Heart left ventricle (tissue), 16 donors: Measurements from ENCODE around the gene EYS. TPM values are rescaled to one million over a fixed set of nuclear protein-coding genes. Genes with fewer than 3 reads are reported as not detected.

Experiments
- ATAC-seq, 4 donors: fragments of 200-7000 bp; cut with Tn5 transposase; one replicate each; pipeline ENCODE4 v1.9.1; 2020 to 2022; ENCODE audit warnings: moderate library complexity in 4 of 4, mild to moderate bottlenecking in 3 of 4, moderate number of reproducible peaks in 1 of 4
- DNase-seq, 5 donors: peaks; one replicate each; pipeline ENCODE4 v3.0.0-alpha.2; 2020
- H3K27ac ChIP-seq, 12 donors: fragments of 200-600 bp; sonication (generic) in 4 of 12; one replicate each; pipeline versions ENCODE4 v1.5.0 to v1.8.0; 2016 to 2022; ENCODE audit warnings: mild to moderate bottlenecking in 2 of 12
- H3K27me3 ChIP-seq, 9 donors: fragments of 200-600 bp; sonication (generic) in 2 of 9; one replicate each; pipeline versions ENCODE4 v1.5.1 to v1.8.0; 2016 to 2022; ENCODE audit warnings: mild to moderate bottlenecking in 3 of 9
- H3K36me3 ChIP-seq, 9 donors: fragments of 200-600 bp; sonication (generic) in 2 of 9; one replicate each; pipeline versions ENCODE4 v1.5.0 to v1.8.0; 2018 to 2022; ENCODE audit warnings: mild to moderate bottlenecking in 2 of 9
- H3K4me1 ChIP-seq, 12 donors: fragments of 200-600 bp; sonication (generic) in 4 of 12; one replicate each; pipeline versions ENCODE4 v1.5.0 to v1.8.0; 2016 to 2022; ENCODE audit warnings: mild to moderate bottlenecking in 3 of 12
- H3K4me3 ChIP-seq, 12 donors: fragments of 200-600 bp; sonication (generic) in 4 of 12; one replicate each; pipeline versions ENCODE4 v1.5.0 to v1.8.0; 2017 to 2022; ENCODE audit warnings: mild to moderate bottlenecking in 9 of 12, moderate library complexity in 4 of 12
- H3K9me3 ChIP-seq, 12 donors: fragments of 200-600 bp; sonication (generic) in 4 of 12; one replicate each; pipeline versions ENCODE4 v1.5.0 to v1.8.0; 2016 to 2022; ENCODE audit warnings: mild to moderate bottlenecking in 1 of 12
- CTCF ChIP-seq, 12 donors: fragments of 200-600 bp; sonication (generic) in 4 of 12; IDR thresholded peaks; one replicate each; pipeline versions ENCODE4 v1.5.0 to v1.8.0; 2018 to 2022; ENCODE audit warnings: antibody characterized with exemption in 12 of 12, mild to moderate bottlenecking in 5 of 12
- POLR2A ChIP-seq, 2 donors: fragments of 450-650 bp; IDR thresholded peaks; one replicate each; pipeline ENCODE4 v1.6.1; 2017; ENCODE audit warnings: antibody characterized with exemption in 2 of 2, mild to moderate bottlenecking in 2 of 2, moderate library complexity in 2 of 2
- WGBS, 4 donors: extraction: QIAGEN DNeasy Blood & Tissue Kit in 2 of 4; methylation state at CpG; one replicate each; pipeline versions ENCODE4 v1.1.5 to v1.1.7; 2013 to 2018; 5-methylcytosine and 5-hydroxymethylcytosine counted together
- intact Hi-C, 10 donors: fragments of 100-400 bp; cut with DNase I; formaldehyde crosslinking; loops; one replicate each; pipeline versions ENCODE4 v1.11.1 to v1.14.2; 2022
- polyA plus RNA-seq, 2 donors: library from polyadenylated mRNA; stranded (reverse); fragments of 200-250 nt; gene quantifications; one replicate each; pipeline ENCODE4 v1.2.3, GENCODE V29; 2013
- total RNA-seq, 9 donors: library from RNA; depleted of rRNA in 2 of 9; stranded (reverse); fragments of >200 nt in 2 of 9; fragmentation: NEBNext Ultra II Directional in 3 of 9; extraction: Animal tissue kit (Norgen Biotek cat#: 25700) in 3 of 9; gene quantifications; one replicate each; pipeline versions ENCODE4 v1.1.0 to v1.2.4, GENCODE V29; 2016 to 2023
- donor health status: ischemic (EF 13 %, LVEDD 7.1; RV severe dilation, severe dysfunction).
- donor health status: healthy with polysubstance abuse.
- donor health status: DM: no; HTN: yes; CAD: no.
- donor health status: DM: no; HTN: no; CAD: no.
- donor health status: ischemic (EF 25% LVEDD 6.9; RV normal size, moderate dysfunction).
- donor health status: ischemic (EF 25% LVEDD 5.7; RV mildly dilated, moderate dysfunction).
- donor health status: healthy.
- donor health status: DM: yes; HTN: yes; CAD: no.
- donor health status: ischemic (EF 35%, LVEDD 5.7; RV mildly dilated, moderate dysfunction).
- donor health status: nonischemic (EF 11% LVEDD 7.7; RV severe dilation, severe dysfunction).
- donor health status: DM: yes; HTN: yes; CAD: no.
- donor health status: PGD.
- donor health status: ischemic (EF 29% LVEDD 5.4; RV normal size, mild dysfunction).
- donor health status: nonischemic (EF 23%, LVEDD 6.1; RV moderate dilation, normal function).

EYS gene
- total and polyA plus RNA-seq, 11 donors, result 0.07 to 0.27 (median 0.08) TPM; not detected in 8

GRCh38 chr6:64969139-64969538 is 737.9 kb downstream of the EYS start:
- no peaks in the 10 kb centered on the region for H3K4me1 ChIP-seq
- DNase-seq (no peak), ATAC-seq (no peak)
- no peaks in the 10 kb centered on the region for H3K9me3 ChIP-seq
- no peaks in the 10 kb centered on the region for H3K36me3 ChIP-seq
- intact Hi-C loops, result no loop called here
- no peak for TF ChIP-seq CTCF (IDR thresholded peaks at IDR 0.05)
- no peak for TF ChIP-seq POLR2A (IDR thresholded peaks at IDR 0.05)
- no peak overlapping the region for H3K27ac ChIP-seq
- WGBS, 4 donors, result 56 to 67% (median 63%) methylated on average over 1 of the region's 1 CpG
- no peak overlapping the region for H3K4me3 ChIP-seq
- no peaks in the 10 kb centered on the region for H3K27me3 ChIP-seq

GRCh38 chr6:64955435-64955848 is 751.6 kb downstream of the EYS start:
- peak in 1 of 4 donors; percentile 54 for ATAC-seq
- Histone ChIP-seq H3K4me1 (no peaks in the 10 kb centered on the region), H3K27ac (no peak overlapping the region), H3K27me3 (no peaks in the 10 kb centered on the region), H3K36me3 (no peaks in the 10 kb centered on the region), H3K4me3 (no peak overlapping the region), H3K9me3 (no peaks in the 10 kb centered on the region)
- TF ChIP-seq POLR2A (IDR thresholded peaks at IDR 0.05) (no peak), CTCF (IDR thresholded peaks at IDR 0.05) (no peak)
- peak in 1 of 5 donors; percentile 27 for DNase-seq
- intact Hi-C loops, result no loop called here
- 72 to 79% (median 78%) methylated on average over 7 of the region's 7 CpGs for WGBS, 4 donors

- Histone ChIP-seq H3K27ac (no peak overlapping the region), H3K4me1 (no peaks in the 10 kb centered on the region), H3K36me3 (no peaks in the 10 kb centered on the region), H3K4me3 (no peak overlapping the region), H3K27me3 (no peaks in the 10 kb centered on the region), H3K9me3 (no peaks in the 10 kb centered on the region)
- TF ChIP-seq CTCF (IDR thresholded peaks at IDR 0.05), result no peak
- no peak for TF ChIP-seq POLR2A (IDR thresholded peaks at IDR 0.05)
- intact Hi-C loops, result no loop called here
- DNase-seq (no peak), ATAC-seq (no peak)
- 49 to 63% (median 52%) methylated on average over 2 of the region's 2 CpGs for WGBS, 4 donors
Measured at GRCh38 chr6:64949257-64949656, 757.8 kb downstream of the EYS start.

GRCh38 chr6:64948261-64948660 is 758.8 kb downstream of the EYS start:
- Histone ChIP-seq H3K27me3 (no peaks in the 10 kb centered on the region), H3K36me3 (no peaks in the 10 kb centered on the region), H3K27ac (no peak overlapping the region), H3K4me3 (no peak overlapping the region), H3K4me1 (no peaks in the 10 kb centered on the region), H3K9me3 (no peaks in the 10 kb centered on the region)
- no peak for DNase-seq
- ATAC-seq, result no peak
- intact Hi-C loops, result no loop called here
- no peak for TF ChIP-seq POLR2A (IDR thresholded peaks at IDR 0.05)
- no peak for TF ChIP-seq CTCF (IDR thresholded peaks at IDR 0.05)
